Activated B cell treated with CpG ODN at 0.5 μM for 24 hours (primary cell): ENCODE data around the gene KCNK2. TPM values are rescaled to one million over a fixed set of nuclear protein-coding genes. Genes with fewer than 3 reads are reported as not detected.

Source experiments
- ATAC-seq: fragments of 200-7000 bp; cut with Tn5 transposase; one replicate; pipeline ENCODE4 v1.10.0; 2021; ENCODE audit warnings: low read depth, mild to moderate bottlenecking, moderate library complexity
- CTCF ChIA-PET: fragments of 350-600 bp; sonication (Branson Sonifier 250); formaldehyde crosslinking; loops from one replicate; lab custom pipeline; 2021; ENCODE audit warnings: antibody characterized with exemption; lab: Charles Lee
- POLR2A ChIA-PET: fragments of 350-600 bp; sonication (Branson Sonifier 250); formaldehyde crosslinking; loops from one replicate; lab custom pipeline; 2021; ENCODE audit warnings: antibody characterized with exemption; lab: Charles Lee
- DNase-seq: peaks from one replicate; pipeline ENCODE4 v3.0.0; 2022
- H3K27ac Mint-ChIP-seq: one replicate; pipeline ENCODE4 v1.8.0; 2020; ENCODE audit warnings: mixed read lengths
- H3K27me3 Mint-ChIP-seq: one replicate; pipeline ENCODE4 v1.8.0; 2021; ENCODE audit warnings: mixed read lengths
- H3K36me3 Mint-ChIP-seq: one replicate; pipeline ENCODE4 v1.8.0; 2021; ENCODE audit warnings: low read depth, mixed read lengths
- H3K4me1 Mint-ChIP-seq: one replicate; pipeline ENCODE4 v1.8.0; 2021; ENCODE audit warnings: mixed read lengths
- H3K4me3 Mint-ChIP-seq: one replicate; pipeline ENCODE4 v1.8.0; 2020; ENCODE audit warnings: mild to moderate bottlenecking, mixed read lengths
- H3K9me3 Mint-ChIP-seq: one replicate; pipeline ENCODE4 v1.8.0; 2020; ENCODE audit warnings: mixed read lengths
- CTCF ChIP-seq: fragments of 200-600 bp; IDR thresholded peaks from one replicate; pipeline ENCODE4 v1.8.0; 2022; ENCODE audit warnings: antibody characterized with exemption, mild to moderate bottlenecking
- intact Hi-C: fragments of 100-400 bp; cut with micrococcal nuclease; formaldehyde crosslinking; loops from one replicate; pipeline ENCODE4 v1.15.1; 2024
- total RNA-seq: library from RNA; stranded (reverse); gene quantifications from 2 replicates; pipeline ENCODE4 v1.2.3, GENCODE V29; 2022

KCNK2 gene
- total RNA-seq, 1 donor from 2014 or later = not detected

GRCh38 chr1:215111916-215112315 lies 29.4 kb downstream of the KCNK2 start:
- Mint-ChIP-seq H3K27ac (no peak overlapping the region), H3K36me3 (no peaks in the 10 kb centered on the region), H3K4me1 (no peaks in the 10 kb centered on the region), H3K9me3 (peaks cover 2% of the 10 kb centered on the region), H3K4me3 (no peak overlapping the region), H3K27me3 (no peaks in the 10 kb centered on the region)
- no peak for TF ChIP-seq CTCF
- CTCF ChIA-PET = no interaction called here
- DNase-seq = no peak
- POLR2A ChIA-PET = no interaction called here
- no peak for ATAC-seq
- intact Hi-C loops = no loop called here

GRCh38 chr1:215113776-215114153 lies 31.2 kb downstream of the KCNK2 start:
- ChIA-PET CTCF (no interaction called here), POLR2A (no interaction called here)
- H3K4me1 Mint-ChIP-seq = no peaks in the 10 kb centered on the region
- H3K9me3 Mint-ChIP-seq = no peaks in the 10 kb centered on the region
- no peak overlapping the region for H3K4me3 Mint-ChIP-seq
- intact Hi-C loops = no loop called here
- H3K27ac Mint-ChIP-seq = no peak overlapping the region
- no peak for TF ChIP-seq CTCF
- no peaks in the 10 kb centered on the region for H3K36me3 Mint-ChIP-seq
- no peak for DNase-seq
- H3K27me3 Mint-ChIP-seq = no peaks in the 10 kb centered on the region
- no peak for ATAC-seq

- DNase-seq = no peak
- H3K4me1 Mint-ChIP-seq = no peaks in the 10 kb centered on the region
- ChIA-PET CTCF (no interaction called here), POLR2A (no interaction called here)
- ATAC-seq = no peak
- no peak for TF ChIP-seq CTCF
- no peak overlapping the region for H3K4me3 Mint-ChIP-seq
- no peak overlapping the region for H3K27ac Mint-ChIP-seq
- no peaks in the 10 kb centered on the region for H3K36me3 Mint-ChIP-seq
- no peaks in the 10 kb centered on the region for H3K27me3 Mint-ChIP-seq
- no peaks in the 10 kb centered on the region for H3K9me3 Mint-ChIP-seq
- intact Hi-C loops = no loop called here
Measured at GRCh38 chr1:215114154-215114933, 31.8 kb downstream of the KCNK2 start.

- ATAC-seq = no peak
- Mint-ChIP-seq H3K4me1 (no peaks in the 10 kb centered on the region), H3K27me3 (no peaks in the 10 kb centered on the region), H3K9me3 (no peaks in the 10 kb centered on the region), H3K4me3 (no peak overlapping the region), H3K27ac (no peak overlapping the region), H3K36me3 (no peaks in the 10 kb centered on the region)
- ChIA-PET CTCF (no interaction called here), POLR2A (no interaction called here)
- intact Hi-C loops = no loop called here
- DNase-seq = no peak
- TF ChIP-seq CTCF = no peak
Measured at GRCh38 chr1:215115760-215116159, 33.2 kb downstream of the KCNK2 start.

- H3K27ac Mint-ChIP-seq = no peak overlapping the region
- H3K27me3 Mint-ChIP-seq = no peaks in the 10 kb centered on the region
- intact Hi-C loops = no loop called here
- no peaks in the 10 kb centered on the region for H3K4me1 Mint-ChIP-seq
- POLR2A ChIA-PET = no interaction called here
- no peaks in the 10 kb centered on the region for H3K9me3 Mint-ChIP-seq
- ATAC-seq (no peak), DNase-seq (no peak)
- CTCF ChIA-PET = no interaction called here
- H3K4me3 Mint-ChIP-seq = no peak overlapping the region
- TF ChIP-seq CTCF = no peak
- no peaks in the 10 kb centered on the region for H3K36me3 Mint-ChIP-seq
Measured at GRCh38 chr1:215118081-215118480, 35.5 kb downstream of the KCNK2 start.
